ENCODE measurements around the gene PLLP.
A peak's percentile ranks its signal among the peaks of the same experiment; 100 is the strongest.

Gene PLLP

GRCh38 chr16:57244463-57244766, 40.1 kb downstream of the PLLP start:
- TF ChIP-seq CTCF (IDR thresholded peaks at IDR 0.05; ENCODE audit: insufficient read depth, low read depth, low read length, missing control alignments), result no peak
- no peak for DNase-seq (ENCODE audit: low read depth)
- H3K4me3 ChIP-seq (ENCODE audit: low read length), result peak overlapping the region; percentile 42

- H3K4me3 ChIP-seq (ENCODE audit: low read length), result no peak overlapping the region
- TF ChIP-seq CTCF (IDR thresholded peaks at IDR 0.05; ENCODE audit: insufficient read depth, low read depth, low read length, missing control alignments), result no peak
- no peak for DNase-seq (ENCODE audit: low read depth)
These were observed 41.8 kb downstream of the PLLP start for GRCh38 chr16:57242650-57243049.

- TF ChIP-seq CTCF (IDR thresholded peaks at IDR 0.05; ENCODE audit: insufficient read depth, low read depth, low read length, missing control alignments), result no peak
- H3K4me3 ChIP-seq (ENCODE audit: low read length), result no peak overlapping the region
- DNase-seq (ENCODE audit: low read depth), result no peak
These were observed 43.6 kb downstream of the PLLP start for GRCh38 chr16:57240851-57241250.

GRCh38 chr16:57239107-57239506, 45.4 kb downstream of the PLLP start:
- no peak for TF ChIP-seq CTCF (IDR thresholded peaks at IDR 0.05; ENCODE audit: insufficient read depth, low read depth, low read length, missing control alignments)
- no peak for DNase-seq (ENCODE audit: low read depth)
- no peak overlapping the region for H3K4me3 ChIP-seq (ENCODE audit: low read length)

GRCh38 chr16:57238682-57239081, 45.8 kb downstream of the PLLP start:
- no peak for TF ChIP-seq CTCF (IDR thresholded peaks at IDR 0.05; ENCODE audit: insufficient read depth, low read depth, low read length, missing control alignments)
- no peak for DNase-seq (ENCODE audit: low read depth)
- H3K4me3 ChIP-seq (ENCODE audit: low read length), result no peak overlapping the region

GRCh38 chr16:57236022-57236350, 48.5 kb downstream of the PLLP start:
- no peak for TF ChIP-seq CTCF (IDR thresholded peaks at IDR 0.05; ENCODE audit: insufficient read depth, low read depth, low read length, missing control alignments)
- DNase-seq (ENCODE audit: low read depth), result no peak
- H3K4me3 ChIP-seq (ENCODE audit: low read length), result no peak overlapping the region

GRCh38 chr16:57235128-57236021, 49.1 kb downstream of the PLLP start:
- no peak for TF ChIP-seq CTCF (IDR thresholded peaks at IDR 0.05; ENCODE audit: insufficient read depth, low read depth, low read length, missing control alignments)
- H3K4me3 ChIP-seq (ENCODE audit: low read length), result no peak overlapping the region
- DNase-seq (ENCODE audit: low read depth), result peak; percentile 26
